GM12875 (cell line): ENCODE data around the gene TMEM169.

Source experiments
- H3K4me3 ChIP-seq: one replicate; pipeline ENCODE4 v1.5.1; 2011; ENCODE audit warnings: low read depth, low read length, control low read depth
- TF ChIP-seq, protein P1 (sequence below): IDR thresholded peaks from 2 replicates; pipeline ENCODE4 v1.5.1; 2011; ENCODE audit warnings: low read depth, mild to moderate bottlenecking, control low read depth, inconsistent platforms, low read length, moderate library complexity, borderline replicate concordance; ENCODE audit not compliant: insufficient read depth

TMEM169 gene

GRCh38 chr2:216151313-216152025 is 69.8 kb downstream of the TMEM169 start:
- H3K4me3 ChIP-seq: no peak overlapping the region
- TF ChIP-seq, protein P1, sequence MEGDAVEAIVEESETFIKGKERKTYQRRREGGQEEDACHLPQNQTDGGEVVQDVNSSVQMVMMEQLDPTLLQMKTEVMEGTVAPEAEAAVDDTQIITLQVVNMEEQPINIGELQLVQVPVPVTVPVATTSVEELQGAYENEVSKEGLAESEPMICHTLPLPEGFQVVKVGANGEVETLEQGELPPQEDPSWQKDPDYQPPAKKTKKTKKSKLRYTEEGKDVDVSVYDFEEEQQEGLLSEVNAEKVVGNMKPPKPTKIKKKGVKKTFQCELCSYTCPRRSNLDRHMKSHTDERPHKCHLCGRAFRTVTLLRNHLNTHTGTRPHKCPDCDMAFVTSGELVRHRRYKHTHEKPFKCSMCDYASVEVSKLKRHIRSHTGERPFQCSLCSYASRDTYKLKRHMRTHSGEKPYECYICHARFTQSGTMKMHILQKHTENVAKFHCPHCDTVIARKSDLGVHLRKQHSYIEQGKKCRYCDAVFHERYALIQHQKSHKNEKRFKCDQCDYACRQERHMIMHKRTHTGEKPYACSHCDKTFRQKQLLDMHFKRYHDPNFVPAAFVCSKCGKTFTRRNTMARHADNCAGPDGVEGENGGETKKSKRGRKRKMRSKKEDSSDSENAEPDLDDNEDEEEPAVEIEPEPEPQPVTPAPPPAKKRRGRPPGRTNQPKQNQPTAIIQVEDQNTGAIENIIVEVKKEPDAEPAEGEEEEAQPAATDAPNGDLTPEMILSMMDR: no peak
